ENCODE results near the gene ABAT. TPM values are rescaled to one million over a fixed set of nuclear protein-coding genes. Genes with fewer than 3 reads are reported as not detected.

ABAT gene
- total RNA-seq, 2 donors from 2014 or later = 9.3 to 9.8 TPM

GRCh38 chr16:8655184-8655717 lies 19.2 kb upstream of the ABAT start:
- TF ChIP-seq CTCF (IDR thresholded peaks at IDR 0.05) = no peak
- Histone ChIP-seq H3K4me1 (ENCODE audit: control insufficient read depth in 1 of 2, low read depth in 2 of 2) (no peaks in the 10 kb centered on the region), H3K4me3 (no peak overlapping the region), H3K36me3 (no peaks in the 10 kb centered on the region), H3K27me3 (replicated peaks; ENCODE audit: insufficient read depth) (no peaks in the 10 kb centered on the region), H3K9me3 (no peaks in the 10 kb centered on the region), H3K27ac (no peak overlapping the region)
- ATAC-seq (ENCODE audit: insufficient number of reproducible peaks, low FRiP score, low read depth) = no peak
- no peak for DNase-seq (ENCODE audit: low spot score)

- no peaks in the 10 kb centered on the region for H3K9me3 ChIP-seq
- no peaks in the 10 kb centered on the region for H3K36me3 ChIP-seq
- H3K4me1 ChIP-seq (ENCODE audit: control insufficient read depth in 1 of 2, low read depth in 2 of 2) = no peaks in the 10 kb centered on the region
- ATAC-seq (ENCODE audit: insufficient number of reproducible peaks, low FRiP score, low read depth) (no peak), DNase-seq (ENCODE audit: low spot score) (no peak)
- no peak for TF ChIP-seq CTCF (IDR thresholded peaks at IDR 0.05)
- H3K27me3 ChIP-seq (replicated peaks; ENCODE audit: insufficient read depth) = no peaks in the 10 kb centered on the region
- H3K27ac ChIP-seq = no peak overlapping the region
- no peak overlapping the region for H3K4me3 ChIP-seq
Observed at GRCh38 chr16:8656376-8656775, 18.0 kb upstream of the ABAT start.

- Histone ChIP-seq H3K4me1 (ENCODE audit: control insufficient read depth in 1 of 2, low read depth in 2 of 2) (no peaks in the 10 kb centered on the region), H3K27ac (no peak overlapping the region), H3K9me3 (no peaks in the 10 kb centered on the region), H3K4me3 (no peak overlapping the region), H3K36me3 (peaks cover 8% of the 10 kb centered on the region), H3K27me3 (replicated peaks; ENCODE audit: insufficient read depth) (no peaks in the 10 kb centered on the region)
- DNase-seq (ENCODE audit: low spot score) (no peak), ATAC-seq (ENCODE audit: insufficient number of reproducible peaks, low FRiP score, low read depth) (no peak)
- TF ChIP-seq CTCF (IDR thresholded peaks at IDR 0.05) = peak; percentile 52
Observed at GRCh38 chr16:8660841-8661301, 13.5 kb upstream of the ABAT start.

GRCh38 chr16:8661703-8662102 lies 12.7 kb upstream of the ABAT start:
- ATAC-seq (ENCODE audit: insufficient number of reproducible peaks, low FRiP score, low read depth) (no peak), DNase-seq (ENCODE audit: low spot score) (no peak)
- Histone ChIP-seq H3K27me3 (replicated peaks; ENCODE audit: insufficient read depth) (no peaks in the 10 kb centered on the region), H3K27ac (no peak overlapping the region), H3K9me3 (no peaks in the 10 kb centered on the region), H3K36me3 (peaks cover 11% of the 10 kb centered on the region), H3K4me1 (ENCODE audit: control insufficient read depth in 1 of 2, low read depth in 2 of 2) (no peaks in the 10 kb centered on the region), H3K4me3 (no peak overlapping the region)
- no peak for TF ChIP-seq CTCF (IDR thresholded peaks at IDR 0.05)

GRCh38 chr16:8663192-8664089 lies 11.0 kb upstream of the ABAT start:
- TF ChIP-seq CTCF (IDR thresholded peaks at IDR 0.05) = no peak
- no peaks in the 10 kb centered on the region for H3K9me3 ChIP-seq

More at GRCh38 chr16:8663192-8664089, 11.0 kb upstream of the ABAT start:
- no peak for ATAC-seq (ENCODE audit: insufficient number of reproducible peaks, low FRiP score, low read depth)
- H3K4me3 ChIP-seq = no peak overlapping the region
- no peak for DNase-seq (ENCODE audit: low spot score)
- H3K27ac ChIP-seq = no peak overlapping the region
- peaks cover 11% of the 10 kb centered on the region for H3K36me3 ChIP-seq
- H3K27me3 ChIP-seq (replicated peaks; ENCODE audit: insufficient read depth) = no peaks in the 10 kb centered on the region
- H3K4me1 ChIP-seq (ENCODE audit: control insufficient read depth in 1 of 2, low read depth in 2 of 2) = no peaks in the 10 kb centered on the region
